ENCODE results near the gene PTPN13.

Gene PTPN13, protein sequence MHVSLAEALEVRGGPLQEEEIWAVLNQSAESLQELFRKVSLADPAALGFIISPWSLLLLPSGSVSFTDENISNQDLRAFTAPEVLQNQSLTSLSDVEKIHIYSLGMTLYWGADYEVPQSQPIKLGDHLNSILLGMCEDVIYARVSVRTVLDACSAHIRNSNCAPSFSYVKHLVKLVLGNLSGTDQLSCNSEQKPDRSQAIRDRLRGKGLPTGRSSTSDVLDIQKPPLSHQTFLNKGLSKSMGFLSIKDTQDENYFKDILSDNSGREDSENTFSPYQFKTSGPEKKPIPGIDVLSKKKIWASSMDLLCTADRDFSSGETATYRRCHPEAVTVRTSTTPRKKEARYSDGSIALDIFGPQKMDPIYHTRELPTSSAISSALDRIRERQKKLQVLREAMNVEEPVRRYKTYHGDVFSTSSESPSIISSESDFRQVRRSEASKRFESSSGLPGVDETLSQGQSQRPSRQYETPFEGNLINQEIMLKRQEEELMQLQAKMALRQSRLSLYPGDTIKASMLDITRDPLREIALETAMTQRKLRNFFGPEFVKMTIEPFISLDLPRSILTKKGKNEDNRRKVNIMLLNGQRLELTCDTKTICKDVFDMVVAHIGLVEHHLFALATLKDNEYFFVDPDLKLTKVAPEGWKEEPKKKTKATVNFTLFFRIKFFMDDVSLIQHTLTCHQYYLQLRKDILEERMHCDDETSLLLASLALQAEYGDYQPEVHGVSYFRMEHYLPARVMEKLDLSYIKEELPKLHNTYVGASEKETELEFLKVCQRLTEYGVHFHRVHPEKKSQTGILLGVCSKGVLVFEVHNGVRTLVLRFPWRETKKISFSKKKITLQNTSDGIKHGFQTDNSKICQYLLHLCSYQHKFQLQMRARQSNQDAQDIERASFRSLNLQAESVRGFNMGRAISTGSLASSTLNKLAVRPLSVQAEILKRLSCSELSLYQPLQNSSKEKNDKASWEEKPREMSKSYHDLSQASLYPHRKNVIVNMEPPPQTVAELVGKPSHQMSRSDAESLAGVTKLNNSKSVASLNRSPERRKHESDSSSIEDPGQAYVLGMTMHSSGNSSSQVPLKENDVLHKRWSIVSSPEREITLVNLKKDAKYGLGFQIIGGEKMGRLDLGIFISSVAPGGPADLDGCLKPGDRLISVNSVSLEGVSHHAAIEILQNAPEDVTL (N-terminal part only)

DNA sequence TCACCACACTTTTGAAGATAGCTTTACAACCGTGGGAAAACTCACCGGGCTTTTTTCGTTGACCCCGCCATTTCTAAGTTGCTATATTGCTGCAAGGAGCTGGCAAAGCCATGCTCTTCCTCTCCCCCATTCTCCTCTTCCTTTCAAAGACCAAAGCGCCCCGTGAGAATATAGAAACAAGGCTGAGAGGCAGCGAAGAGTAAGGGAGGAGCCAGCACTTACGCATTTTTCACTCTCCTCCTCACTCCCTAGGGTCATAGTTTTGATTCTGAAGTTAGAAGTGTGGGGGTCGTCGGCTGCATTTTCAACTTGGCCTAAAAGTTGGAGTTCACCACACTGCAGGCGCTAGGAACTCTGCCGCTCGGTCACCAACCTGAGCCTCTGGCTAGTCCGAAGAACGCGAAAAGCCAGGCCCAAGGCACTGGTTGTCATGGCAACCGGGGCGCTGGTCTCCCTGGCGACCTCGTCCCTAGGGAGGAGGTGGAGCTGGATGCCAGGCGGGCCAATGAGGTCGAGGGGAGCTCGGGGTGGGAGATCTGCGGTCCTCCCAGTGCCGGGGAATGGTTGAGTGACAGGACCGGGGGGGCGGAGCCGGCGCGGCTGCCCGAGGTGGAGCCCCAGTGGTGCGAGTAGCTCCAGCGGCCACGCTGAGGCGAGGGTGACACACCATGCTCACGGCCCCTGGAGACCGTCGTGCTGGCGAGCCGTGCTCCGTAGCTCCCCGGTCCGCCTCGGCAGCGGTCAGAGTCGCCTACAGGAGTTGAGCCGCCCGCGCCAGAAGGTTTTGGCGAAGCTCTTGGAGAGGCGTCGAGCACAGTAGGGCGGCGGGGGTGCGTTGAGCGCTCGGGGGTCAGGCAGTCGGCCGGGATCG is at the start of gene PTPN13:
PTPN13 (plus strand) TSS at position 628 of the 871 bp plus-strand sequence. CDS start 40,942 bp downstream, outside the sequence.
- intact Hi-C loops (cut with DNase I) = no loop called here
- DNase-seq = peak; percentile 98 to 100 (median 100)

DNA sequence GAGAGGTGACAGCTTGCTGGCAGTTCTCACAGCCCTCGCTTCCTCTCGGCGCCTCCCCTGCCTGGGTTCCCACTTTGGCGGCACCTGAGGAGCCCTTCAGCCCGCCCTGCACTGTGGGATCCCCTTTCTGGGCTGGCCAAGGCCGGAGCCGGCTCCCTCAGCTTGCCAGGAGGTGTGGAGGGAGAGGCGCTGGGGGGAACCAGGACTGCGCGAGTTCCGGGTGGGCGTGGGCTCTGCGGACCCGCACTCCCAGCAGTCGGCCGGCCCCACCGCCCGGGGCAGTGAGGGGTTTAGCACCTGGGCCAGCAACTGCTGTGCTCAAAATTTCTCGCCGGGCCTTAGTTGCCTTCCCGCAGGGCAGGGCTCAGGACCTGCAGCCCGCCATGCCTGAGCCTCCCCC is 47.0 kb upstream of the PTPN13 start:
- intact Hi-C loops (cut with DNase I) = no loop called here

GRCh38 chr4:86549163-86549788 is 44.8 kb upstream of the PTPN13 start:
- intact Hi-C loops (cut with DNase I) = no loop called here
- DNase-seq = no peak

More for the DNA sequence above, 47.0 kb upstream of the PTPN13 start:
- DNase-seq = peak in 1 of 10 donors; percentile 78

DNA sequence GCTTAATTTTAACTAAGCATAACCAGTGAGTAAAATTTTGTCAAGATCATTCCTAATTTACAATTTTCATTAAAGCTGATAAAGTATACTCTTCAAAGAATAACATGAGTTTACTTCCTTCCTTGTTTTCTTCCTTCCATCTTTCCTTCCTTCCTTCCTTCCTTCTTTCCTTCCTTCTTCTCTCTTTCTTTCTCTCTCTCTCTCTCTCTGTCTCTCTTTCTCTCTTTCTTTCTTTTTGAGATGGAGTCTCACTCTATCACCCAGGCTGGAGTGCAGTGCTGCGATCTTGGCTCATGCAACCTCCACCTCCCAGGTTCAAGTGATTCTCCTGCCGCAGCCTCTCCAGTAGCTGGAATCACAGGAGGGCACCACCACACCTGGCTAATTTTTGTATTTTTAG is 42.7 kb upstream of the PTPN13 start:
- intact Hi-C loops (cut with DNase I) = no loop called here

DNA sequence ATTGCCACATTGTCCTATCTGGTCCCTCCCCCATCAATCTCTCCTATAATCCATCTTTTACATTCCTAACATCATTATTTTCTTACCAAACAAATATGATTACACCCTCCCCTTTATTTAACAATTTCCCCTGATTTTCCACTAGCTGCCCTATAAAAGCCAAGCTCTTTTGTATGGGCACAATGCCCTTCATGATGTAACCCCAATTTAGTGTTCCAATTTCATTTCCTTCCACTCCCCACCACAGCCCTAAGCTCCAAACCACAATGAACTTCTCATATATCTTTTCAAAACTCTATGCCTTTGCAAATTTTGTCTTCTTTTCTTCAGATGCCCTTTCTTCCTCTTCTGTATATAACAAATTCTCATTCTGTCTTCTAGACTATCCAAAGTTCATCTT is 39.5 kb upstream of the PTPN13 start:
- intact Hi-C loops (cut with DNase I) = no loop called here
- no peak for DNase-seq

More for the DNA sequence above, 42.7 kb upstream of the PTPN13 start:
- DNase-seq = no peak

DNA sequence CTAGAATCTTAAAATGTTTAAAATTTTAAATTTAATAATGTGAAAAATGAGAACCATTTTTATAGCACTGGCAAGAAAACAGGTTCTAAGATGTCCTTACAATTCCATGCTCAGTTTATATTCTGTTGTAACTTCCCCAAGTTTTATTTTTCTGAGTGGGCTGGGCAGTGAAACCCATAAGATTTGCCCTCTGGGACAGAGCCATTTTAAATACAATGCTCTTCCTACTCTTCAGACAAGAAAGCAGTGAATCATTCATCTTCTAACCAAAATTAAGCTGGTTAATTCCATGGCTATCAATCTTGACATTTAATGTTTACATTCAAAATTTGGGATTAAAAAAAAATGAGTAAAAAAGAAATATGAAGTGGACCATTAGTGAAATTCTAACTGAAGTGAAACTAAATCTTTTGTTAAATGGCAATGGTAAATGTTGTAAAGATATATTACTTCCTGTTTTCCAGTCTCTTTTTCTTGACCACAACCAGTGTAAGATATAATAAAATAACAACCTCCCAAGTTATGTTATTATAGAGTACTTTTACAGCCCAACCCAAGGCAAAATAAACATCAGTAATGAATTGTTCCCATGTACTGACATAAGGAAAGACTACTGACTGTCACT is 37.2 kb upstream of the PTPN13 start:
- no peak for DNase-seq
- intact Hi-C loops (cut with DNase I) = no loop called here

GRCh38 chr4:86557526-86557925 is 36.6 kb upstream of the PTPN13 start:
- intact Hi-C loops (cut with DNase I) = no loop called here
- no peak for DNase-seq

DNA sequence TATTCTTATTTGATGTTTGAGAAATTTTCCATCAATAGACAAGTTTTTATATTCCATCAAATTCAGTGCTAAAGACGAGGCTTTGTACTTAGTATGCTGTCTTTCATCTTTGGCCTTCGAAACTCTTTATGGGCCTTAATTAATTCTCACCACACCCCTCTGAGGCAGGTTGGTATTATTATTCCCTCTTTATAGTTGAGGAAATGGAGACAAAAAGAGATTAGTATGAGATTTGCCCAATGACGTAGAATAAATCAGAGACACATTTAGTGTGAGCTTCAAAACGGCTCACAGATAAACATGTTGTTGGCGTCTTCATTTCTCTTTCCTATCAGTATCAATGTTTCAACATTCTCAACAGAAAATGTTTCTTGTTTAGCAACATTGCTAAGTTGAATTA is 35.9 kb upstream of the PTPN13 start:
- intact Hi-C loops (cut with DNase I) = no loop called here
- no peak for DNase-seq

DNA sequence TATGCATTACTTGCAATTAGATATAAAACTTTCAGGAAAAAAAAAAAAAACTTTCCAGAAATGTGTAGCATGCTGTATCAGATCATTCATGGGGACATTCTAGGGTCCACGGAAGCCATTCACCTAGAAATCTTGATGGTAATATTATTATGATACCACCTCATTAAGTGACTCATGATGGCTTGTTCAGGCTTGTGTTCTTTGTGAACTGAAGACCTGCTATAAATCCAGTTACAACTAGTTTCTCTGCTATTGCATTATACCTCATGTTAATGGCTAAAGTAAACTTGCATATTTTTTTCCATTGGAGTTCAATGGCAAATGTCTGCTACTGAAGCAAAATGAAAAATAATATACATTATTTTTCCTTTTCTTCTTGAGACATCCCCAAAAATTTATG is 35.3 kb upstream of the PTPN13 start:
- intact Hi-C loops (cut with DNase I) = no loop called here
- no peak for DNase-seq

DNA sequence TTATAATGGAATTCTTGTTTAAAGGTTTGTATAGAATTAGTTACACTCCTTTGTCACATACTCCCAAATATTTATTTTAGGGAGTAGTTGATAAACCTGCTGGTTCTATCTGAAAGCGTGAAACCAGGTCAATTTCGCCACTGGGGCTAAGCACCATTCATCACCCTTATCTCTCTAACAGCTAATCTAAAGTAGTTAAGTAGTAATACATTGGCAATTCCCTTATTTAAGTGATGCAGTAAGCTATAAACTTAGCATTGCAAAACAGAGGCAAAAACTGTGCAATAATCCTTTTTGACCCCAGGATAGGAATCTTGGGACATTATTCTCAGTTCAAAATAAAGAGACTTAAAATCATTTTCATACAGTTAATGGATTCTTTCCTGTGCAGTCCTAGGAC is 33.7 kb upstream of the PTPN13 start:
- no peak for DNase-seq
- intact Hi-C loops (cut with DNase I) = no loop called here

DNA sequence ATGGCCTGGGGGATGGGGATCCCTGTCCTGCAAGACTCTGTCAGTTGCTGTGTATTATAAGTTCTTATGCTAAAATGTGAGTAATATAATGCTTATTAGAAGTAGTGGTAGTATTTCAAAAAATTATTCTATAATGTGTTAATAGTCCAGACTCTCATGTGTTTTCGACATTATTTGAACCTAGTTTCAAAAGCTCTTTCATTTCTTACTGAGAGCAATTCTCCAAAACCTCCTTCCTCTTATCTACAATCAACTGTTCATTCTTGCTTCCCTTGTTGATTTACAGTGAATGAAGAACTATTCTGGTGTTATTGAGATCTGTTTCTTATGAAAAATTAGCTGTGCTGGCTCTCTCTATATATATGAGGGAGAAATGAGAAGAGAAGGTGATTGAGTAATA is 32.9 kb upstream of the PTPN13 start:
- intact Hi-C loops (cut with DNase I) = no loop called here
- DNase-seq = no peak

DNA sequence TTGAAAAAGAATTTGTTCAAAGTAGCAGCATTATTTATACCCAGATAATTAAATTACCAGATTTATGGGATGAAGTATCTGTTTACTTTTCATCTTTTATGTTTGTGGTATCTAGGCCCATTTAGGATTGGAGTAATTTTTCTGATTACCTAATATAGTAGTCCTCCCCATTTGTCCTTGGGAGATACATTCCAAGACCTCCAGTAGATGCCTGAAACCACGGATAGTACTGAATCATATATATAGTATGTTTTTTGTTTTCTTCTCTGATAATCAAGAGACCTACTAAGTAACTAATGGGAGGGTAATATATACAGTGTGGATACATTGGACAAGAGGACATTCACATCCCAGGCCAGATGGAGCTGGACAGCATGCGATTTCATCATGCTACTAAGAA is 30.7 kb upstream of the PTPN13 start:
- intact Hi-C loops (cut with DNase I) = no loop called here
- DNase-seq = no peak

GRCh38 chr4:86564795-86565194 is 29.3 kb upstream of the PTPN13 start:
- intact Hi-C loops (cut with DNase I) = no loop called here
- DNase-seq = peak in 2 of 10 donors; percentile 49 to 68

- intact Hi-C loops (cut with DNase I) = no loop called here
Measured at GRCh38 chr4:86565651-86566050, 28.5 kb upstream of the PTPN13 start.

DNA sequence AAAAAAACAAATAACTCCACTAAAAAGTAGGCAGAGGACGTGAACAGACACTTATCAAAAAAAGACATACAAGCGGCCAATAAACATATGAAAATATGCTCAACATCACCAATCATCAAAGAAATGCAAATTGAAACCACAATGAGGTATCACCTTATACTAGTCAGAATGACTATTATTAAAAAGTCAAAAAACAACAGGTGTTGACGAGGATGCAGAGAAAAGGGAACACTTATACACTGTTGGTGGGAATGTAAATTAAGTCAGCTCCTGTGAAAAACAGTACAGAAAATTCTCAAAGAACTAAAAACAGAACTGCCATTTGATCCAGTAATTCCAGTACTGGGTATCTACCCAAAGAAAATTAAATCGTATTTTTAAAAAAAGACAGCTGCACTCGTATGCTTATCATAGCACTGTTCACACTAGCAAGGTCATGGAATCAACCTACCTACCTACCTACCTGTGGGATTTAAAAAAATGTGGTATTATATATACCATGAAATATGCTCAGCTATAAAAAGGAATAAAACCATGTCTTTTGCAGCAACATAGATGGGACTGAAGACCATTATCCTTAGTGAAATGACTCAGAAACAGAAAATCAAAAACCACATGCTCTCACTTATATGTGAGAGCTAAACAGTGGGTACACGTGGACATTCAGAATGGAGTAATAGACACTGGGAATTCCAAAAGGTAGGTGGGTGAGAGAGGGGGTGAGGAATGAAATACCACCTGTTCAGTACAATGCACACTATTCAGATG is 24.8 kb upstream of the PTPN13 start:
- intact Hi-C loops (cut with DNase I) = no loop called here
- no peak for DNase-seq

More at GRCh38 chr4:86565651-86566050, 28.5 kb upstream of the PTPN13 start:
- DNase-seq = no peak

DNA sequence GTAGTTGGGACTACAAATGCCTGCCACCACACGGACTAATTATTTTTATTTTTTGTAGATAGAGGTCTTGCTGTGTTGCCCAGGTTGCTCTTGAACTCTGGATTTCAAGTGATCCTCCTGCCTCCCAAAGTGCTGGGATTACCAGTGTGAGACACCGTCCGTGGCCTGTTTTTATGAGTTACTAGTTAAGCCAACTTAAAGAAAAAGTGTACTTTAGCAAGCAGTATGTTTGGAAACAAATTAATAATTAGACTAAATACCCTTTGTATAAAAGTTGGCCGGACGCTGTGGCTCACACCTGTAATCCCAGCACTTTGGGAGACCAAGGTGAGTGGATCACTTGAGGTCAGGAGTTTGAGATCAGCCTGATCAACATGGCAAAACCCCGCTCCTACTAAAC is 14.2 kb upstream of the PTPN13 start:
- intact Hi-C loops (cut with DNase I) = no loop called here
- no peak for DNase-seq

GRCh38 chr4:86582410-86582809 is 11.7 kb upstream of the PTPN13 start:
- intact Hi-C loops (cut with DNase I) = no loop called here
- no peak for DNase-seq

- DNase-seq = no peak
- intact Hi-C loops (cut with DNase I) = no loop called here
Measured at GRCh38 chr4:86586160-86586572, 7.9 kb upstream of the PTPN13 start.
